ENCODE data around the gene OTOS.

Gene OTOS

DNA sequence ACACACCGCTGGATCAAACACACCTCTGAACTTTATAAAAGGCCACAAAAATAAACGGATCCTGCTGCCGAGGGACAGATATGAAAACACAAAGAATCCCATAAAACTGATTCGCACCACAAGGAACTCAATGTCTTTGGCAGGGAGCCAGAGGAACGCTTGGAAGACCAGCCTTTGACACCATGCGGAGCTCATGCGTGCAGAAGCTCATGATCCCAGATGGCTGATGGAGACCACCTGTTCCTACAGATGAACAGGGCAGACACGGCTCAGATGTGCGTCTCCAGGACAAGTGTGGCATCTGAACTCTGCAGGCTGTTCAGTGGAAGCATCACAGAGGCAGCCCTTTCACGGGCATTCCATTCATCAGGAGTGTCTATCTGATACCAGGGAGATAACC, 29.2 kb downstream of the OTOS start:
- no peak for DNase-seq

DNA sequence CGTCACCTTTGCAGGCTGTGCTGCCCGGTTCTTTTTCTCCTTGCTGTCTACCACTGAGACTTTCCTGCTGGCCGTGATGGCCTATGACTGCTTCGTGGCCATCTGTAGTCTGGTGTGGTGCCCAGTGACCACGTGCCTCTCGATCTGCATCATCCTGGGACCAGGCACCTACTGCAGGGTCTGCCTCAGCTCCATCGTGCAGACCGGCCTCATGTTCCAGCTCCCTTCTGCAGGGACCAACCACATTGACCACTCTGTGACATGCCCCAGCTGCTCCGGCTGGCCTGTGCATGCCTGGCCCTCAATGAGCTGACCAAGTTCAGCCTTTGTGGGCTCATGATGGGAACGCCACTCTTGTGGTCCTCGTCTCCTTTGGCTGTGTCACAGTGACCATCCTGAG, 31.1 kb downstream of the OTOS start:
- no peak for DNase-seq

DNA sequence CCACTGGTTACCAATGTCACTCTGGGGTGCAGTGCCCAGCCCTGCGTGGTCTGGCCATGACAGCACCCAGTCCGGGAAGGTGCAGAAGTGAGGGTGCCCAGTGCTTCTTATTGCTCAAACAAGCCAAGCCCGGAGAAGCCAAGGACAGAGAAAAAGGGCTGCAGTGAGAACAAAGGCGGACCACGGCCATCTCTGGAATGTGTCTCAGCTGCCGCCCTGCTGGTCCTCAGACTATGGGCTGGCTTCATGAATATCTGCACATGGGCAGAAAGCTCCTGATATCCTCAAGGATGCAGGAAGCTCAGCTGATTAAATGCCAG, 33.0 kb downstream of the OTOS start:
- no peak for DNase-seq

DNA sequence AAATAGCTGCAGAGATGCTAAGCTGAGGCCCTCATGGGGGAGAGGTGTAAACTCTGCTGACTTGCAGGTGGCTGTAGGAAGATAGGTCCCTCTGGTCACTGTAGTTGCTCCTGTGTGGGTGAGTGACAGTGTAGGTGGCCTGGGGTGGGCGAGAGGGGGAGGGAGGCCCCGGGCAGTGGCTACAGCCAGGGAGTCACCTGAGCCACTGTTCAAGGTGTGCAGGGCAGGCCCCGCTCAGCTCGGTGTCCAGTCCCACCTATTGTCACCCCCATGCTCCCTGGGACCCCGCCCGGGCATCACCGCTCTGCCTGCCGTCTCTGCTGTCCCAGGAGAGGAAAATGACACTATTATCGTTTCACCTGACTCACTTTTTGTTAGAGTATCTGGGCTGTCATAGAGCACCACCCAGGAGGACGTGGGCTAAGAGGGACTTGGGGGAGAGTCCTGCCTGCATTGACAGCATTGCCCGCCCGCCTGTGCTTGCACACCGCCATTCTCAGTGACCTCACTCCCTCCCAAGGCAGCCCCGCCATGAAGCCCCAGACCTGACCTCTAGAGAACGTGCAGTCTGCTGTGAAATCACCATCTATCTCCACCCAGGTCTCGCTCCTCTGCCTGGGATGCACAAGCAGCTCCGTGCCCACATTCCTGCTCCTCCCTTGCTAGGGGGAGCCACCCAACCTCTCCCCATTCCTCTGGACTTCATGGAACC, 33.5 kb downstream of the OTOS start:
- DNase-seq, result no peak

DNA sequence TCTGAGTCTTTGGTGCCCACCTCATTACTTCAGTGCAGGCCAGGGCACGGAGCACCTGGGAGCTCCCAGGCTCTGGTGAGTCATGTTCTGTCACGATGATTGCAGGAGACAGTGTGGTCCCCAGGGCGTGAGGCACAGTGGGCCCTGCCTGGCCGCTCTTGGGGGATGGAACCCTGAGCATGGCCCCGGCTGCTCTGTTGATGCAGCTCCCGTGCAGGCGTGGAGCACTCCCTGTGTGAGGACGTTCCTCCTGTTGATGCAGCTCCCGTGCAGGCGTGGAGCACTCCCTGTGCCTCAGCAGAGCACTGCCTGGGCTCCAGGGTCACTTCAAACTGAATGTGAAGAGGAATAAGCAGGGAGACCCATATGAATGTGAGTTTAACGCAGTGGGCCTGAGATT, 34.5 kb downstream of the OTOS start:
- DNase-seq, result no peak

DNA sequence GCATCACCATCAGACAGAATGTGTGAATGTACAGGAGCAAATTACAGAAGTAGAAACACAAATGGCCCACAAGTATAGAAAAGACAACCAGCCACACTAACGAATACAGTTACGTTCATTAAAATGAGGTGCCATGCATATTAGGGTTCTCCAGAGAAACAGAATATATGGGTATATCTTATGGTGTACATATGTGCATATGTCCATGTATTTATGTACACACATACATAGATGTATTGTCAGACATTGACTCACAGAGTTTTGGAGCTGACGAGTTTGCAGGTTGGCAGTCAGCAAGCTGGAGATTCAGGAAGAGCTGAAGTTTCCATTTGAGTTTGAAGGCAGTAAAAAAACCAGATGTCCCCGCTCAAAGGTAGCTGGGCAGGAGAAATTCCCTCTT, 37.3 kb downstream of the OTOS start:
- DNase-seq, result no peak

DNA sequence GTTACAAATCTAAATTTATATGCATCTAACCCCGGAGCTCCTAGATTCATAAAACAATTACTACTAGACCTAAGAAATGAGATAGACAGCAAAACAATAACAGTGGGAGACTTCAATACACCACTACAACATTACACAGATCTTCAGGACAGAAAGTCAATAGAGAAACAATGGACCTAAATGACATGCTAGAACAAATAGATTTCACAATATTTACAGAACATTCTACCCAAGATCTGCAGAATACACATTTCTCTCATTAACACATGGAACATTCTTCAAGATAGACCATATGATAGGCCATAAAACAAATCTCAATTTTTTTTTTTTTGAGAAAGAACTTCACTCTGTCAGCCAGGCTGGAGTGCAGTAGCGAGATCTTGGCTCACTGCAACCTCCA, 42.1 kb downstream of the OTOS start:
- DNase-seq, result no peak

DNA sequence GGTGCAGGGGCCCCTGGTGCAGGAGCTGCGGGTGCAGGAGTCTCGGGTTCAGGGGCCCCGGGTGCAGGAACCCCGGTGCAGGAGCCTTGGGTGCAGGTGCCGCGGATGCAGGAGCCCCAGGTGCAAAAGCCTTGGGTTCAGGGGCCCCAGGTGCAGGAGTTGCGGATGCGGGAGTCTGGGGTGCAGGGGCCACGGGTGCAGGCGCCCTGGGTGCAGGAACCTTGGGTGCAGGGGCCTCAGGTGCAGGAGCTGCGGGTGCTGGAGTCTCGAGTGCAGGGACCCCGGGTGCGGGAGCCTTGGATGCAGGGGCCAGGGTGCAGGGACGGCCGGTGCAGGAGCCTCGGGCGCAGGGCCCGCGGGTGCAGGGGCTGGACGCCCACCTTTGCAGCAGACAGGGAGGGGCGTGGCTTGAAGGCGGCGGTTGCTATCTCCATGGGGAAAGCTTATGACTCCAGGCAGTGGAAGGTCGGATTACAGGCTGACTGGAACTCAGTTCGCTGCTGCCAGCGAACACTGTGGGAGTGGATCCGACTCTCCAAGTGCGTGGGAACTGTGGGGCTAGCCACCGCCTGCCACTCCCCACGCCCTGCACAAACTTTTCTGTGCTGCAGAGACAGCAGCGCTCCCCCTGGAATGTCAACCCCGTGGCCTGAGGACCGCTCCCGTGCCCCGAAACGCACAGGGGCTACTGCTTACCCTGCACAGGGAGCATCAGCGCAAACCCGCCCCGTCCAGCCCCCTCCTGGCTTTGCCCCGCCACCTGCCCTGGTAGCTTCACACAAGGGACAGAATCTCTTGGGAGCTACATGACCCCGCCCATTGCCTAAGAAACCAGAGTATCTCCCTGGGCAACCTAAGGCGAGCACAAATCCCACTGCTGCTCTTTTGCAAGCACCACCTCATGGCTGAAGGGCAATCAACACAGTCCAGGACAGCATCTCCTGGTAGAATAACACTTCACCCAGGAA, 44.6 kb downstream of the OTOS start:
- DNase-seq, result no peak

DNA sequence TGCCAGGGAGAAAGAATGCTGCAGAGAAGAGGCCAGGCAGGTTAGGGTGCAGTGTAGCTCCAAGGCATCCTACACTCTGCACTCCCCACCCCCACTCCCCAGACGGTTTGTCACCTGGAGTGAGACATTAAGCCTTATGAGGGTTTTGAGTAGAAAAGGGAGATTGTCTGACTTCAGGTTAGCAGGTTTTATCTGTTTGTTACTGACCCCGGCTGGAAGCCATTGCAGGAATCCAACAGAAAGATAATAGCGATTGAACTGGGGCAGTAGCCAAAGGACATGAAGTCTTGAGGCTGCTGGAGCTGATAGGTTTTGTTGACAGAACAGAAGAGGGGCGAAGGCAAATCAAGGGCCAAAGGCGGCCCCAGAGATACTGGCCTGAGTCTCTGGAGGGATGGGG, 51.2 kb downstream of the OTOS start:
- no peak for DNase-seq

Data from activated gamma-delta T cell treated with Interleukin-2 at 50 U/mL for 16 hours (primary cell).